Measurements from ENCODE around the gene SRSF9. TPM values are rescaled to one million over a fixed set of nuclear protein-coding genes. Genes with fewer than 3 reads are reported as not detected.
A peak's percentile ranks its signal among the peaks of the same experiment; 100 is the strongest.

The SRSF9 gene
- total RNA-seq, 1 donor = 104 TPM

- TF ChIP-seq CTCF (IDR thresholded peaks at IDR 0.05; ENCODE audit: insufficient read depth, low read length) = no peak
- no peak overlapping the region for H3K4me3 ChIP-seq (ENCODE audit: low read depth, low read length)
- no peak for DNase-seq (ENCODE audit: low read depth)
Observed at GRCh38 chr12:120481022-120481767, 11.6 kb upstream of the SRSF9 start.

- TF ChIP-seq CTCF (IDR thresholded peaks at IDR 0.05; ENCODE audit: insufficient read depth, low read length) = no peak
Observed at GRCh38 chr12:120480211-120480610, 10.7 kb upstream of the SRSF9 start.

DNA sequence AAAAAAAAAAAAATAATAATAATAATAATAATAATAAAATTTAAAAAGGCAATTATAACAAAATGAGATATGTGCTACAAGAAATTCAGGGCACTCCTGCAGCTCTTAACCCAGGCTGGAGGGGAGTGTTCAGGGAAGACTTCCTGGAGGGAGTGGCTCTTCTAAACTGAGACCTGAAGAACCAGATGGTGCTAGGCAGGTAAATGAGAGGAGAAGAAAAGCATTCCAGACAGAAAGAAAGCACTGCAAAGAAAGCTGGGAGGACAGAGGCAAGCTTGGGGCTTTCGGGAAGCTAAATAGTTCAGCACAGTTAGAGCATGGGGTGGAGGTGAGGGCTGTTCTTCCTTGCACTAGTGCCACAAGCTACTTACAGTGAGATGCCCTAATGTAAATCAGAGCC lies 9.9 kb upstream of the SRSF9 start:
- no peak for DNase-seq (ENCODE audit: low read depth)
- TF ChIP-seq CTCF (IDR thresholded peaks at IDR 0.05; ENCODE audit: insufficient read depth, low read length) = no peak

More at GRCh38 chr12:120480211-120480610, 10.7 kb upstream of the SRSF9 start:
- no peak for DNase-seq (ENCODE audit: low read depth)
- H3K4me3 ChIP-seq (ENCODE audit: low read depth, low read length) = no peak overlapping the region

GRCh38 chr12:120475643-120476042 lies 6.1 kb upstream of the SRSF9 start:
- TF ChIP-seq CTCF (IDR thresholded peaks at IDR 0.05; ENCODE audit: insufficient read depth, low read length) = no peak
- H3K4me3 ChIP-seq (ENCODE audit: low read depth, low read length) = no peak overlapping the region
- no peak for DNase-seq (ENCODE audit: low read depth)

More for the DNA sequence above, 9.9 kb upstream of the SRSF9 start:
- no peak overlapping the region for H3K4me3 ChIP-seq (ENCODE audit: low read depth, low read length)

DNA sequence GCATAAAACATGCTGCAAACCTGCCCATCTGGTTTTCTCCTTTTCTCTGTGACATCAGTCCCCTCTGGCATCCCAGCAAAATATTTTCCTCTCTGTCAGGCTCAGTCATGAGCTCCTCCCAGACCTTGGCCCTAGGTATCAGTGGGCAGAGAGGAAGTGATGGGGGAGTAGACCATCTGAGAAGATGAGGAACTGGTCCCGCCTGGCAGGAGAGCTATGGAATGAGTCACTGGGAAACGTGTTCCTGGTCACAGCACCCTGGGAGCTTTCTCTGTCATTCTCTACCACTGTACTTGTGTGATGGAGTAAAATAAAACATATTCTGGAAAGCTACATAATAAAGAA lies 5.0 kb upstream of the SRSF9 start:
- no peak for TF ChIP-seq CTCF (IDR thresholded peaks at IDR 0.05; ENCODE audit: insufficient read depth, low read length)
- DNase-seq (ENCODE audit: low read depth) = peak; percentile 46
- H3K4me3 ChIP-seq (ENCODE audit: low read depth, low read length) = no peak overlapping the region

DNA sequence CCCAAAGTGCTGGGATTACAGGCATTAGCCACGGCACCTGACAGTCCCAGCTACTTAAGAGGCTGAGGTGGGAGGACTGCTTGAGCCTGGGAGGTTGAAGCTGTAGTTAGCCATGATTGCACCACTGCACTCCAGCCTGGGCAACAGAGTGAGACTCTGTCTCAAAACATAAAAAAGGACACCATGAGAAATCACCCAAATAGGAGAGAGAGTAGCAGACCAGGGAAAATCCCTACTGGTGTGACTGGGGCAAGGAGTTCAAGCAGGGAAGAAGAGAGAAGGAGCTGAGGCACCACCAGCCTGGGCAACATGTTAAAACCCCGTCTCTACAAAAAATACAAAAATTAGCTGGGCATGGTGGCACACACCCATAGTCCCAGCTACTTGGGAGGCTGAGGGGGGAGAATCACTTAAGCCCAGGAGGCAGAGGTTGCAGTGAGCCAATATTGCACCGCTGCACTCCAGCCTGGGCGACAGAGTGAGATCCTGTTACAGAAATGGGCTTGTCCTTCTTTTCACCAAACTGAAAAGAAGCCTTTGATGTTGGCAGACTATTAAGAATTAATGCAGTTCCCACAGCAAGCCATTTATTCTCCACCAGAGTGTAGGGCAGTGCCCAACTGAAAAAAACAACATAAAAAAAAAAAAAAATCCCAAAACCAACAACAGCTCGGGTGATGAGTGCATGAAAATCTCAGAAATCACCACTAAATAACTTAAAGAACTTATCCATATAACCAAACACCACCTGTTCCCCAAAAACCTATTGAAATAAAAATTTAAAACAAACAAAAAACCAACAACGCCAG lies 4.5 kb upstream of the SRSF9 start:
- no peak for DNase-seq (ENCODE audit: low read depth)
- no peak for TF ChIP-seq CTCF (IDR thresholded peaks at IDR 0.05; ENCODE audit: insufficient read depth, low read length)
- H3K4me3 ChIP-seq (ENCODE audit: low read depth, low read length) = no peak overlapping the region
